ENCODE results near the gene EYA3.

The EYA3 gene

GRCh38 chr1:28088168-28088961, at the start of gene EYA3:
Gene EYA3, minus strand, starts transcription at chr1:28088610. Its CDS starts 30,584 bp downstream, at chr1:28058026.
- no peak for TF ChIP-seq ZNF274 (IDR thresholded peaks at IDR 0.05; ENCODE audit: low read depth, low read length)

GRCh38 chr1:28136922-28137613, 48.7 kb upstream of the EYA3 start:
- TF ChIP-seq ZNF274 (IDR thresholded peaks at IDR 0.05; ENCODE audit: low read depth, low read length) = no peak
- H3K4me3 ChIP-seq (ENCODE audit: low read length) = no peak overlapping the region

More at GRCh38 chr1:28088168-28088961, at the start of gene EYA3:
- H3K4me3 ChIP-seq (ENCODE audit: low read length) = peak within 1 kb of the TSS; percentile 76

GRCh38 chr1:28136169-28136921, 47.9 kb upstream of the EYA3 start:
- TF ChIP-seq ZNF274 (IDR thresholded peaks at IDR 0.05; ENCODE audit: low read depth, low read length) = no peak
- no peak overlapping the region for H3K4me3 ChIP-seq (ENCODE audit: low read length)

- no peak overlapping the region for H3K4me3 ChIP-seq (ENCODE audit: low read length)
- no peak for TF ChIP-seq ZNF274 (IDR thresholded peaks at IDR 0.05; ENCODE audit: low read depth, low read length)
Observed at GRCh38 chr1:28135371-28136168, 47.2 kb upstream of the EYA3 start.

- H3K4me3 ChIP-seq (ENCODE audit: low read length) = no peak overlapping the region
- TF ChIP-seq ZNF274 (IDR thresholded peaks at IDR 0.05; ENCODE audit: low read depth, low read length) = no peak
Observed at GRCh38 chr1:28134651-28135207, 46.3 kb upstream of the EYA3 start.

- no peak overlapping the region for H3K4me3 ChIP-seq (ENCODE audit: low read length)
- TF ChIP-seq ZNF274 (IDR thresholded peaks at IDR 0.05; ENCODE audit: low read depth, low read length) = no peak
Observed at GRCh38 chr1:28132171-28133167, 44.1 kb upstream of the EYA3 start.

GRCh38 chr1:28130901-28131300, 42.5 kb upstream of the EYA3 start:
- H3K4me3 ChIP-seq (ENCODE audit: low read length) = no peak overlapping the region
- no peak for TF ChIP-seq ZNF274 (IDR thresholded peaks at IDR 0.05; ENCODE audit: low read depth, low read length)

GRCh38 chr1:28129150-28129549, 40.7 kb upstream of the EYA3 start:
- no peak overlapping the region for H3K4me3 ChIP-seq (ENCODE audit: low read length)
- TF ChIP-seq ZNF274 (IDR thresholded peaks at IDR 0.05; ENCODE audit: low read depth, low read length) = no peak

- H3K4me3 ChIP-seq (ENCODE audit: low read length) = peak overlapping the region; percentile 48; the same call in 1 of the 2 replicates
- no peak for TF ChIP-seq ZNF274 (IDR thresholded peaks at IDR 0.05; ENCODE audit: low read depth, low read length)
Observed at GRCh38 chr1:28127617-28128257, 39.3 kb upstream of the EYA3 start.

GRCh38 chr1:28126783-28127490, 38.5 kb upstream of the EYA3 start:
- H3K4me3 ChIP-seq (ENCODE audit: low read length) = no peak overlapping the region
- no peak for TF ChIP-seq ZNF274 (IDR thresholded peaks at IDR 0.05; ENCODE audit: low read depth, low read length)

GRCh38 chr1:28126212-28126611, 37.8 kb upstream of the EYA3 start:
- no peak for TF ChIP-seq ZNF274 (IDR thresholded peaks at IDR 0.05; ENCODE audit: low read depth, low read length)
- no peak overlapping the region for H3K4me3 ChIP-seq (ENCODE audit: low read length)
